Right lobe of liver (tissue), 6 donors: Measurements from ENCODE around the gene PTBP3. TPM values are rescaled to one million over a fixed set of nuclear protein-coding genes. Genes with fewer than 3 reads are reported as not detected.
"Not testable (repeated sequence)": the region's sequence is repeated elsewhere in the genome, so short reads cannot be mapped to it uniquely, and the experiment has no call there.

ENCODE experiments used
- ATAC-seq, 4 donors: fragments of 200-7000 bp; cut with Tn5 transposase; one replicate each; pipeline ENCODE4 v1.9.1; 2020; ENCODE audit warnings: mild to moderate bottlenecking in 4 of 4, moderate library complexity in 4 of 4
- DNase-seq, 3 donors: peaks; one replicate each; pipeline ENCODE4 v3.0.0-alpha.2; 2020
- H3K27ac ChIP-seq, 3 donors: fragments of 200-600 bp; one replicate each; pipeline ENCODE4 v1.8.0; 2022
- H3K27me3 ChIP-seq, 2 donors: fragments of 200-600 bp; one replicate each; pipeline ENCODE4 v1.8.0; 2022
- H3K36me3 ChIP-seq, 4 donors: fragments of 200-600 bp; sonication (generic) in 1 of 4; one replicate each; pipeline versions ENCODE4 v1.5.1 to v1.8.0; 2017 to 2022; ENCODE audit warnings: control low read depth in 1 of 4
- H3K4me1 ChIP-seq, 4 donors: fragments of 200-600 bp; sonication (generic) in 1 of 4; one replicate each; pipeline versions ENCODE4 v1.5.1 to v1.8.0; 2017 to 2022; ENCODE audit warnings: control low read depth in 1 of 4
- H3K4me3 ChIP-seq, 3 donors: fragments of 200-600 bp; one replicate each; pipeline ENCODE4 v1.8.0; 2022
- H3K9me3 ChIP-seq, 4 donors: fragments of 200-600 bp; sonication (generic) in 1 of 4; one replicate each; pipeline versions ENCODE4 v1.5.1 to v1.8.0; 2017 to 2022; ENCODE audit warnings: control low read depth in 1 of 4
- POLR2A ChIP-seq: fragments of 450-650 bp; IDR thresholded peaks from one replicate; pipeline ENCODE4 v1.6.1; 2017; ENCODE audit warnings: antibody characterized with exemption, mild to moderate bottlenecking
- WGBS: methylation state at CpG from one replicate; pipeline ENCODE4 v1.1.6; 2018; ENCODE audit warnings: low coverage, low lambda C conversion rate; ENCODE audit not compliant: insufficient coverage; ENCODE audit errors: missing lambda C conversion rate; 5-methylcytosine and 5-hydroxymethylcytosine counted together
- intact Hi-C, 2 donors: fragments of 100-400 bp; cut with DNase I; formaldehyde crosslinking; loops; one replicate each; pipeline versions ENCODE4 v1.11.2 to v1.14.1; 2022
- total RNA-seq, 6 experiments: library from RNA; depleted of rRNA in 2 of 6; stranded (reverse); fragments of >200 nt in 2 of 6; fragmentation: NEBNext Ultra II Directional in 3 of 6; extraction: Animal tissue kit (Norgen Biotek cat#: 25700) in 3 of 6; gene quantifications; one replicate each; pipeline versions ENCODE4 v1.1.0 to v1.2.4, GENCODE V29; 2016 to 2023
- TF ChIP-seq, protein P1 (sequence below), 4 donors: fragments of 200-600 bp in 3 of 4; fragments of 450-650 bp in 1 of 4; IDR thresholded peaks; one replicate each; pipeline versions ENCODE4 v1.5.1 to v1.8.0; 2016 to 2022; ENCODE audit warnings: antibody characterized with exemption in 4 of 4, mild to moderate bottlenecking in 2 of 4
- donor health status: DM: no; HTN: yes; CAD: no.
- donor health status: DM: no; HTN: no; CAD: no.
- donor health status: DM: no; HTN: no; CAD: no.
- donor health status: DM: no; HTN: yes; CAD: no.
- donor health status: DM: no; HTN: yes; CAD: no.

Gene PTBP3
- total RNA-seq, 6 experiments from 2014 or later, result 16.3 to 29.9 (median 19.3) TPM

DNA sequence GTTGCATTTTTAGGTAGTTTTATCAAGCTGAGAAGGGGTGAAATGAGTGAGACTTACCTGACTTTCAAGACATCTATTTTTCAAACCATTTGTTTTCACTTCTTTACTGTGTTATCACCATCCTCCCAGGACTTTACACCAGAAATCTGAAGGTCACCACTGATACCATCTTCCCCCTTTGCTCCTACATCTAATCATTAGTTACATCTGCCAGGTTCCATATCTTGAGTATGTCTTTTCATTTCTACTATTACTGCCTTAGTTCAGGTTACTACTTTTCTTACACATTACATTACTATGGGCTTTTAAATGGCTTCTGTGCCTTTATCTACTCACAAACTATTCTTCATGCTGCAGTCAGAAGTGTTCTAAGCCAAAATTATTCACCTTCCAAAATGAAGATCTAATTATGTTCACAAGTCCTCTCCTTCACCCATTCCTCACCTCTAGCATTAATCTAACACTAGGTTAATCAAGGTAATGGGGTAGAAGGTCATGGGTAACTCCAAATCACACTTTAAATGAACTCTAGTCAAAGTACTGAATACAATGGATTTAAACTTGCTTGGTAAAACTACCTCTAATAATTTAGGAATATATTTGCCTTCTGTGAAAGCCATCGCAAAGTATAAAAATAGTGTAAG lies 44.4 kb upstream of the PTBP3 start:
- TF ChIP-seq, protein P1, sequence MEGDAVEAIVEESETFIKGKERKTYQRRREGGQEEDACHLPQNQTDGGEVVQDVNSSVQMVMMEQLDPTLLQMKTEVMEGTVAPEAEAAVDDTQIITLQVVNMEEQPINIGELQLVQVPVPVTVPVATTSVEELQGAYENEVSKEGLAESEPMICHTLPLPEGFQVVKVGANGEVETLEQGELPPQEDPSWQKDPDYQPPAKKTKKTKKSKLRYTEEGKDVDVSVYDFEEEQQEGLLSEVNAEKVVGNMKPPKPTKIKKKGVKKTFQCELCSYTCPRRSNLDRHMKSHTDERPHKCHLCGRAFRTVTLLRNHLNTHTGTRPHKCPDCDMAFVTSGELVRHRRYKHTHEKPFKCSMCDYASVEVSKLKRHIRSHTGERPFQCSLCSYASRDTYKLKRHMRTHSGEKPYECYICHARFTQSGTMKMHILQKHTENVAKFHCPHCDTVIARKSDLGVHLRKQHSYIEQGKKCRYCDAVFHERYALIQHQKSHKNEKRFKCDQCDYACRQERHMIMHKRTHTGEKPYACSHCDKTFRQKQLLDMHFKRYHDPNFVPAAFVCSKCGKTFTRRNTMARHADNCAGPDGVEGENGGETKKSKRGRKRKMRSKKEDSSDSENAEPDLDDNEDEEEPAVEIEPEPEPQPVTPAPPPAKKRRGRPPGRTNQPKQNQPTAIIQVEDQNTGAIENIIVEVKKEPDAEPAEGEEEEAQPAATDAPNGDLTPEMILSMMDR (IDR thresholded peaks at IDR 0.05), result no peak
- no peak for TF ChIP-seq POLR2A
- Histone ChIP-seq H3K36me3 (no peaks in the 10 kb centered on the region), H3K9me3 (no peaks in the 10 kb centered on the region), H3K4me1 (peaks cover 0 to 33% (median 16%) of the 10 kb centered on the region in 4 donors), H3K27me3 (no peaks in the 10 kb centered on the region), H3K4me3 (peak overlapping the region in 2 of 3 donors; percentile 75 to 92), H3K27ac (no peak overlapping the region)
- intact Hi-C loops, result no loop called here
- WGBS, result 24% methylated on average over 1 of the region's 1 CpG
- ATAC-seq (no peak), DNase-seq (no peak)

DNA sequence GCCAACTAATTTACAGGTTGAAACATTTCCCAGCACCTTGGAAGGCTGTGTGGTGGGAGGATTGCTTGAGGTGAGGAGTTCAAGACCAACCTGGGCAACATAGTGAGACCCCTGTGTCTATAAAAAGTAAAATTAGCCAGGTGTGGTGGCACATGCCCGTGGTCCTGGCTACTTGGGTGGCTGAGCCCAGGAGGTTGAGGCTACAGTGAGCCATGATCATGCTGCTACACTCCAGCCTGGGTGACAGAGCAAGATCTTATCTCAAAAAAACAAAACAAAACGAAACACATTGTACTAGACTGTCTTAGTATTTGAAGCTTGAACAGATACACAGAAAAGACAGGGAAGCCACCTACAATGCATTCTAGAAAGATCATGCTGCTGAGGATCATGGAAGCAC lies 43.7 kb upstream of the PTBP3 start:
- WGBS, result 36% methylated on average over 2 of the region's 2 CpGs
- TF ChIP-seq, protein P1 (IDR thresholded peaks at IDR 0.05), result no peak
- TF ChIP-seq POLR2A, result no peak
- Histone ChIP-seq H3K4me3 (no peak overlapping the region), H3K27ac (no peak overlapping the region), H3K27me3 (no peaks in the 10 kb centered on the region), H3K4me1 (peaks cover 0 to 26% (median 13%) of the 10 kb centered on the region in 4 donors), H3K9me3 (no peaks in the 10 kb centered on the region), H3K36me3 (no peaks in the 10 kb centered on the region)
- intact Hi-C loops, result no loop called here
- DNase-seq (no peak), ATAC-seq (no peak)

DNA sequence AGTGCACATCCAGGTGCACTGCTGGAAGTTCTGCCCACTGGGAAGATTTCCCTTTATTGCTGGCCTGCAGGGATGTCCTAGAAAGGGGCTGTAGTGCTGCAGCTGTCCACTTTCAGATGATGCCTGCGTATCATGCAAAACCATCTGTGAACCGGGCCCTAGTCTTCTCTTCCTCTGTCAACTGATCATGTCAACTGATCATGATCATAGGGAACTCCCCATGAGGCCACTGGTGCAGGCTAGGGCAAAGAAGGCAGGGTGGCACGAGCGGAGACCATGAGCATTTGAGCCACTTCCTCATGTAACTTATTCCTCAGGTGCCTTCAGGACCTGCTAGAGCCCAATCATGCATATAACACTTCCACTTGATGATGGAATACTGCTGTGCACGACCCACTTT lies 41.9 kb upstream of the PTBP3 start:
- Histone ChIP-seq H3K9me3 (no peaks in the 10 kb centered on the region), H3K4me3 (no peak overlapping the region), H3K4me1 (peaks cover 0 to 15% (median 7%) of the 10 kb centered on the region in 4 donors), H3K27me3 (no peaks in the 10 kb centered on the region), H3K27ac (no peak overlapping the region), H3K36me3 (no peaks in the 10 kb centered on the region)
- intact Hi-C loops, result no loop called here
- TF ChIP-seq, protein P1 (IDR thresholded peaks at IDR 0.05), result no peak
- TF ChIP-seq POLR2A, result no peak
- DNase-seq, result no peak
- WGBS, result 89% methylated on average over 3 of the region's 5 CpGs
- ATAC-seq, result no peak

DNA sequence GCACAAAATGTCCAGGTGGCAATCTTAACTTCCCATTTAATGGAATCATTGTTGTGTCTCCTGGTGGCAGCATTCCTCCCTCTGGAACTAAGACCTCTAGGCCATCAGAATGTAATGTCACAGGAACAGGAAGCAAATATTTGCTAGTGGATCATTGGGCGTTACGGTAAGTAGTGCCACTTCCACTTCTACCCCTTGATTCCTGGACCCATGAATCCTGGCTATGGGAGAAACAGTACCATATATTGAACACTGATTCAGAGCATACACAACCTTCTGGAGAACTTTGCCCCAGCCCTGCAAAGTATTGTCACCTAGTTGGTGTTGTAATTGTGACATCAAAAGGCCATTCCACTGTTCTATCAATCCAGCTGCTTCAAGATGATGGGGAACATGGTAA lies 40.8 kb upstream of the PTBP3 start:
- intact Hi-C loops, H3K36me3 ChIP-seq: not testable (repeated sequence)

DNA sequence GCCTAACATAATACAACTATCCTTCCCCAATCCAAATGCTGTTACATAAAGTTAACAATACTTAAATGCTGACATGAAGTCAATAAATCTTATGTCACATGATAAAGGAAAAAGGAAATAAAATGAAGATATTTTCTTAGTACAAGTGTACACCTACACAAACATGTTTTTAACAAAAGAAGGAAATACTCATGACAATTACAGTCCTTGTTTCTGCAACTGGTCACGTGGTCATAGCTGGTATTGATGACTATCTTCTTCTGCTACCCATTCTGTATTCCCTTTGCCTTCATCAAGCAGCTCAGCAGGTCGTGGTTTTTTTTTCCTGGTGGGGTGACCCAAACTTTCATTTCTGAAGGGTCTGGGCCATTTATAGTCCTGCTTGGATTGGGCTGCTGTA lies 40.2 kb upstream of the PTBP3 start:
- 83% methylated on average over 1 of the region's 2 CpGs for WGBS
- H3K4me3 ChIP-seq, H3K27me3 ChIP-seq, H3K27ac ChIP-seq, ATAC-seq, intact Hi-C loops, DNase-seq, H3K9me3 ChIP-seq, H3K36me3 ChIP-seq: not testable (repeated sequence)
- H3K4me1 ChIP-seq, result peaks cover 0 to 15% (median 7%) of the 10 kb centered on the region in 4 donors

More for the DNA sequence above, 40.8 kb upstream of the PTBP3 start:
- not testable (repeated sequence) for DNase-seq, H3K27ac ChIP-seq, H3K27me3 ChIP-seq, H3K4me3 ChIP-seq, H3K9me3 ChIP-seq, ATAC-seq
- peaks cover 0 to 15% (median 7%) of the 10 kb centered on the region in 4 donors for H3K4me1 ChIP-seq
- WGBS, result no CpG with 5 or more reads among the region's 2 CpGs
